Fibroblast of the aortic adventitia (primary cell): ENCODE results near the gene GXYLT2. TPM values are rescaled to one million over a fixed set of nuclear protein-coding genes. Genes with fewer than 3 reads are reported as not detected.
"Not testable (repeated sequence)": the region's sequence is repeated elsewhere in the genome, so short reads cannot be mapped to it uniquely, and the experiment has no call there.

Experiments
- DNase-seq: peaks from one replicate; pipeline ENCODE4 v3.0.0-alpha.2; 2010; ENCODE audit warnings: low read depth
- H3K4me3 ChIP-seq: 2 replicates; pipeline ENCODE4 v1.5.1; 2011; ENCODE audit warnings: low read depth, mild to moderate bottlenecking, control low read depth, low read length, moderate library complexity
- total RNA-seq: library from RNA; depleted of rRNA; stranded (reverse); fragments of >200 nt; gene quantifications from 2 replicates; pipeline ENCODE4 v1.2.3, GENCODE V29; 2012; ENCODE audit warnings: low replicate concordance
- TF ChIP-seq, protein P1 (sequence below): IDR thresholded peaks from 2 replicates; pipeline ENCODE4 v1.5.1; 2011; ENCODE audit warnings: mild to moderate bottlenecking, low read length, control low read depth, inconsistent platforms; ENCODE audit not compliant: insufficient read depth

The GXYLT2 gene
- total RNA-seq, 1 donor: 59.7 TPM

DNA sequence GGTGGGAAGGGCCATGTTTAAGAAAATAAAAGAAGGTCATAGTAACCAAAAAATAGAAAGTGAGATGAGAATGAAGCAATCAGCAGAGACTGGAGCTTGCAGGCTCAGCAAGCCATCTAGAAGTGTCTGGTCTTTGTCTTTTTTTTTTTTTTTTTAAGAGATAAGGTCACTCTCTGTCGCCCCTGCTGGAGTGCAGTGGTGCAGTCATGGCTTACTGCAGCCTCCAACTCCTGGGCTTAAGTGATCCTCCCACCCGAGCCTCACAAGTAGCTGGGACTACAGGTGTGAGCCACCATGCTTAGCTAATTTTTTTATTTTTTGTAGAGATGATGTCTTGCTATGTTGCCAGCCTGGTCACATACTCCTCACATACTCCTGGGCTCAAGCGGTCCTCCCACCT, 36.2 kb downstream of the GXYLT2 start:
- TF ChIP-seq, protein P1, sequence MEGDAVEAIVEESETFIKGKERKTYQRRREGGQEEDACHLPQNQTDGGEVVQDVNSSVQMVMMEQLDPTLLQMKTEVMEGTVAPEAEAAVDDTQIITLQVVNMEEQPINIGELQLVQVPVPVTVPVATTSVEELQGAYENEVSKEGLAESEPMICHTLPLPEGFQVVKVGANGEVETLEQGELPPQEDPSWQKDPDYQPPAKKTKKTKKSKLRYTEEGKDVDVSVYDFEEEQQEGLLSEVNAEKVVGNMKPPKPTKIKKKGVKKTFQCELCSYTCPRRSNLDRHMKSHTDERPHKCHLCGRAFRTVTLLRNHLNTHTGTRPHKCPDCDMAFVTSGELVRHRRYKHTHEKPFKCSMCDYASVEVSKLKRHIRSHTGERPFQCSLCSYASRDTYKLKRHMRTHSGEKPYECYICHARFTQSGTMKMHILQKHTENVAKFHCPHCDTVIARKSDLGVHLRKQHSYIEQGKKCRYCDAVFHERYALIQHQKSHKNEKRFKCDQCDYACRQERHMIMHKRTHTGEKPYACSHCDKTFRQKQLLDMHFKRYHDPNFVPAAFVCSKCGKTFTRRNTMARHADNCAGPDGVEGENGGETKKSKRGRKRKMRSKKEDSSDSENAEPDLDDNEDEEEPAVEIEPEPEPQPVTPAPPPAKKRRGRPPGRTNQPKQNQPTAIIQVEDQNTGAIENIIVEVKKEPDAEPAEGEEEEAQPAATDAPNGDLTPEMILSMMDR: no peak
- DNase-seq: no peak
- no peak overlapping the region for H3K4me3 ChIP-seq

DNA sequence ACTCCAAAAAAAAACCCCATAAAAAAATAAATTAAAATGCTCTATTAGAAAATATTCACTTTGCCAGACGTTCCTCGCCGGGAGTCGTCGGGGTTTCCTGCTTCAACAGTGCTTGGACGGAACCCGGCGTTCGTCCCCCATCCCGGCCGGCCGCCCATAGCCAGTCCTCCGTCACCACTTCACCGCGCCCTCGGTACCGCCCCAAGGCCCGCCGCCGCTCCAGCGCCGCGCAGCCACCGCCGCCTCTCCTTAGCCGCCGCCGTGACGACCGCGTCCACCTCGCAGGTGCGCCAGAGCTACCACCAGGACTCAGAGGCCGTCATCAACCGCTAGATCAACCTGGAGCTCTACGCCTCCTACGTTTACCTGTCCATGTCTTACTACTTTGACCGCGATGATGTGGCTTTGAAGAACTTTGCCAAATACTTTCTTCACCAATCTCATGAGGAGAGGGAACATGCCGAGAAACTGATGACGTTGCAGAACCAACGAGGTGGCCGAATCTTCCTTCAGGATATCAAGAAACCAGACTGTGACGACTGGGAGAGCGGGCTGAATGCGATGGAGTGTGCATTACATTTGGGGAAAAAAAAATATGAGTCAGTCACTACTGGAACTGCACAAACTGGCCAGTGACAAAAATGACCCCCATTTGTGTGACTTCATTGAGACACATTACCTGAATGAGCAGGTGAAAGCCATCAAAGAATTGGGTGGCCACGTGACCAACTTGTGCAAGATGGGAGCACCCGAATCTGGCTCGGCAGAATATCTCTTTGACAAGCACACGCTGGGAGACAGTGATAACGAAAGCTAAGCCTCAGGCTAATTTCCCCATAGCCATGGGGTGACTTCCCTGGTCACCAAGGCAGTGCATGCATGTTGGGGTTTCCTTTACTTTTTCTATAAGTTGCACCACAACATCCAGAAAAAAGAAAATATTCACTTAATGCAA, 41.2 kb downstream of the GXYLT2 start:
- DNase-seq, H3K4me3 ChIP-seq: not testable (repeated sequence)

DNA sequence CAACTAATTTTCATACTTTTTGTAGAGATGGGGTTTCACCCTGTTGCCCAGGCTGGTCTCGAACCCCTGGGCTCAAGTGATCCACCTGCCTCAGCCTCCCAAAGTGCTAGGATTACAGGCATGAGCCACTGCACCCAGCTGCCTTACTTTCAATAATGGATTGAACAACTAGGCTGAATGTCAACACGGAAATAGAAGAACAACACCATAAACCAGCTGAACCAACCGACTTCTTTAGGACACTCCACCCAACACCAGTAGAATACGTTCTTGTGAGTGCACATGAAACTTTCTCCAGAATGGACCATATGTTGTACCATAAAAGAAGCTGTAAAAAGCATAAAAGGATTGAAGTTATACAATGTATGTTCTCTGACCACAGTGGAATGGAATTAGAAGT, 42.9 kb downstream of the GXYLT2 start:
- DNase-seq: no peak
- no peak overlapping the region for H3K4me3 ChIP-seq
- TF ChIP-seq, protein P1: no peak

DNA sequence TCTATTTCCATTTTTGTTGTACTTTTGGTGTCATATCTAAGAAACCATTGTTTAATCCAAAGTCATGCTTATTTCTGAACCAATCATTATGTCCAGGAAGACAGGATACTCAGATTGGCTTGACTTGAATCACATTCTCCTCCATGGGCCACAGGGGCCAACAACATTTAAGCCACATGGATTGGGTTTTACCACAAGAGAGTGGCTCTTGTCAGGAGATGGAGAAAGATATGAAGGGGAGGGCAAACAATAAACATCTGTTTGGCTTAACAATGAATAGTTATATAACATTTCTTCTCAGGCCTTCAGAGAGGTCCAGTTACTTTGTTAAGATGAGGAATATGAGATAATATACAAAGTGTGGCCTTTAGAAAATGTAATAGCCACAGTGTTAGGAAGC, 44.6 kb downstream of the GXYLT2 start:
- no peak overlapping the region for H3K4me3 ChIP-seq
- TF ChIP-seq, protein P1: no peak
- no peak for DNase-seq

DNA sequence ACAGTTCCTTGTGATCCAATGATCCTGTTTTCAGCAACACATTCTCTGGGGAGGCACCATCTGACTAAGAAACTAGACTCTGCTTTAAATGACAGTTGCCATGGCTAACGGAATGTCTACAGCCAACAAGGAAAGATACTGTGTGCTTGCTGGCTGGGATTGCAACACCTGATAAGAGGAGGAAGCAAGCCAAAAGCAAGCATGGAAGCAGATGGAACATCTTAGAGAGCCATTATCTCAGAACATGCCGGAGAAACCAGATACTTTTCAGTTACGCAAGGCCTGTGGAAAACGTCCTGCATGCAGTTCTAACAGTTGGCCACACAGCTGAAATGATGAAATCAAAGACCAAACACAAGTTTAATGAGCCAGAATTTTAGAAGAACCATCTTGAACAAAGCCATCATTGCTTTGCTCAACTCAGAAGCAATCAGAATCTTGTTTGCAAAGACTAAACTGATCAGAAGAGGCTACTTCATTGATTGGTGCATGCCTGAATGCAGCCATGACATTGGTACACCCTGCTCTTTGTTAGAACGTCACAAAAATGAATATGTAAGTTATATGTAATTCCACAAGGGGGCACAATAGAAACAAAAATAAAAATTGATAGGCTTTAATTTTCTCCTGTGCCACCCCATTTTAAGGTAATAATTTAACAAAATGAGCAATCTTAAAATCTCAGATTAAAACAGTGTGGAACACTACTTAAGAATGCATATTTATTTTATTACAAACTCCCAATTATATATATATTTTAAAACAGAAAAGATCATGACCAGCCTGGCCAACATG, 50.8 kb downstream of the GXYLT2 start:
- H3K4me3 ChIP-seq: no peak overlapping the region
- TF ChIP-seq, protein P1: peak; percentile 65
- peak; percentile 100 for DNase-seq

DNA sequence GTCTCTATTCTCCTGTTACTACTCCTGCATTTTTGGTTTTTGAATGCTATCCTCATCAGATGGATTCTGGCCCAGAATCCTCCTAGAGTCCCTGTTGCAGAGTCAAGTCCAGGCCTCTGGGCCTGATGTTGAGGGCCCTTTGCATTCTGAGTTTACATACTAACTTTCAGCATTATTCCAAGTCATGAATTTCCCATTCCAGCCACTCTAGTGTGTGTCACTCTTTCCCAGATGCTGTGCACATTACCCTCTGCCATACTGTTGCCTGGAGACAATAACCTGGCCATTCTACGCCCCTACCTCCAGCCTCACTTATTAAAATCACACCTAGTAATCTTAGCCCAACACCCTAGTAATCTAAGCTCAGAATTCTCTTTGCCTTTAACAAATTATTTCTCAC, 53.4 kb downstream of the GXYLT2 start:
- no peak overlapping the region for H3K4me3 ChIP-seq
- TF ChIP-seq, protein P1: peak; percentile 8

DNA sequence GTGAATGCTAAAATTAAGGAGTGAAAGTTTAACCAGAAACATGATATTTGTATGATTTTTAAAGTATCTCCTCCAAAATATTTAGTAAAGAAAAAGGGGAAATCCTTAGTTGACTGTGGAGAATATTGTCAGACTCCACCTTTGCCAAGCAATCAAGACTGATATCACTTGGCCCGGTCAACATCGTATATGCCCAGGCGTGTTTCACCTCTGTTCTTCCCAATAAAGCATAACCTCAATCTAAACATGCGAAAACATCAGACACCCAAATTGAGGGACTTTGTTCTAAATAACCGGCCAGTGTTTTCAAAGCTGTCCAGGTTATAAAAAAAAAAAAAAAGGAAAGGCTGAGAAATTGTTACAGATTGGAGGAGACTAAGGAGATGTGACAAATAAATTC, 54.6 kb downstream of the GXYLT2 start:
- no peak overlapping the region for H3K4me3 ChIP-seq
- TF ChIP-seq, protein P1: no peak
- DNase-seq: no peak

More for the DNA sequence above, 53.4 kb downstream of the GXYLT2 start:
- DNase-seq: no peak
